HepG2 (cell line): Measurements from ENCODE around the gene B3GNT9. TPM values are rescaled to one million over a fixed set of nuclear protein-coding genes. Genes with fewer than 3 reads are reported as not detected.

ENCODE experiments used
- ATM ChIP-seq: fragments of 450-650 bp; IDR thresholded peaks from 2 replicates; pipeline ENCODE4 v1.7.1; 2017; ENCODE audit warnings: mild to moderate bottlenecking, borderline replicate concordance
- BRCA1 ChIP-seq: sonication (generic); formaldehyde crosslinking; IDR thresholded peaks from 2 replicates; pipeline ENCODE4 v1.4.0; 2020; ENCODE audit warnings: missing genetic modification reagents
- FOXJ3 ChIP-seq: sonication (generic); formaldehyde crosslinking; IDR thresholded peaks from 2 replicates; pipeline ENCODE4 v1.4.0; 2020; ENCODE audit warnings: missing genetic modification reagents, mild to moderate bottlenecking, borderline replicate concordance
- KDM3A ChIP-seq: IDR thresholded peaks from 2 replicates; pipeline ENCODE4 v1.6.1; 2018; ENCODE audit warnings: low read depth, missing compliant biosample characterization
- KLF16 ChIP-seq, 2 experiments: sonication (generic) in 1 of 2; formaldehyde crosslinking in 1 of 2; IDR thresholded peaks; 2 replicates each; pipeline versions ENCODE4 v1.6.1 to v1.8.0; 2016 to 2023; ENCODE audit warnings: missing genetic modification reagents in 2 of 2, missing compliant biosample characterization in 1 of 2
- MAFF ChIP-seq: IDR thresholded peaks from 2 replicates; pipeline ENCODE4 v1.6.1; 2011; ENCODE audit warnings: low read depth, low read length, improper control_type of control experiment
- MEIS2 ChIP-seq: sonication (generic); formaldehyde crosslinking; IDR thresholded peaks from 2 replicates; pipeline ENCODE4 v1.9.0; 2021; ENCODE audit warnings: mild to moderate bottlenecking, missing genetic modification reagents
- NCOR1 ChIP-seq: fragments of 200-600 bp; sonication (generic); IDR thresholded peaks from 2 replicates; pipeline ENCODE4 v1.7.0; 2017; ENCODE audit warnings: antibody characterized with exemption, low read length, borderline replicate concordance
- PHF8 ChIP-seq: sonication (generic); formaldehyde crosslinking; IDR thresholded peaks from 2 replicates; pipeline ENCODE4 v1.5.0; 2020; ENCODE audit warnings: missing genetic modification reagents
- PRDM15 ChIP-seq: sonication (generic); formaldehyde crosslinking; IDR thresholded peaks from 2 replicates; pipeline ENCODE4 v1.4.0; 2020; ENCODE audit warnings: missing genetic modification reagents
- RBM39 ChIP-seq: fragments of 200-400 bp; formaldehyde crosslinking; IDR thresholded peaks from one replicate; pipeline ENCODE4 v1.6.1; 2018; ENCODE audit warnings: antibody characterized with exemption, mild to moderate bottlenecking, low read depth, low read length; ENCODE audit not compliant: poor library complexity, severe bottlenecking
- REL ChIP-seq: sonication (generic); formaldehyde crosslinking; conservative IDR thresholded peaks from 2 replicates; pipeline ENCODE4 v1.8.0; 2022; ENCODE audit warnings: mild to moderate bottlenecking, missing genetic modification reagents, moderate library complexity
- SIX4 ChIP-seq: sonication (generic); formaldehyde crosslinking; IDR thresholded peaks from 2 replicates; pipeline ENCODE4 v1.4.0; 2020; ENCODE audit warnings: missing genetic modification reagents
- SMC3 ChIP-seq: IDR thresholded peaks from 2 replicates; pipeline ENCODE4 v1.6.1; 2011; ENCODE audit warnings: low read length, improper control_type of control experiment
- ZBTB39 ChIP-seq: sonication (generic); formaldehyde crosslinking; IDR thresholded peaks from 2 replicates; pipeline ENCODE4 v1.5.0; 2020; ENCODE audit warnings: missing genetic modification reagents
- ZBTB7A ChIP-seq: sonication (generic); formaldehyde crosslinking; IDR thresholded peaks from 2 replicates; pipeline ENCODE4 v1.8.0; 2022; ENCODE audit warnings: mild to moderate bottlenecking, missing genetic modification reagents
- ZFAT ChIP-seq: sonication (generic); formaldehyde crosslinking; conservative IDR thresholded peaks from 2 replicates; pipeline ENCODE4 v1.8.1; 2023; ENCODE audit warnings: missing genetic modification reagents, inconsistent platforms
- ZNF460 ChIP-seq: sonication (generic); formaldehyde crosslinking; IDR thresholded peaks from 2 replicates; pipeline ENCODE4 v1.5.1; 2020; ENCODE audit warnings: missing genetic modification reagents, mild to moderate bottlenecking, borderline replicate concordance
- ZNF558 ChIP-seq: sonication (generic); formaldehyde crosslinking; IDR thresholded peaks from 2 replicates; pipeline ENCODE4 v1.9.0; 2022; ENCODE audit warnings: mild to moderate bottlenecking, missing genetic modification reagents, borderline replicate concordance
- ZNF607 ChIP-seq: sonication (generic); formaldehyde crosslinking; IDR thresholded peaks from 2 replicates; pipeline ENCODE4 v1.5.1; 2020; ENCODE audit warnings: missing genetic modification reagents, mild to moderate bottlenecking, borderline replicate concordance
- polyA plus RNA-seq, 8 experiments: library from polyadenylated mRNA; depleted of rRNA in 3 of 8; stranded (reverse) in 7 of 8; unstranded in 1 of 8; fragments of >200 nt; fragmentation: Illumina TruSeq in 4 of 8; extraction: Trizol in 4 of 8; gene quantifications; 2 replicates each; pipeline versions ENCODE4 v1.2.1 to v1.2.3, GENCODE V29; 2011 to 2016; ENCODE audit warnings: low read depth in 4 of 8, missing spikeins in 1 of 8, mixed read lengths in 1 of 8; ENCODE audit not compliant: insufficient read depth in 1 of 8
- total RNA-seq, 5 experiments: library from RNA; depleted of rRNA; stranded (reverse); fragments of >200 nt; fragmentation: Illumina TruSeq; extraction: Trizol; gene quantifications; 2 replicates each; pipeline ENCODE4 v1.2.3, GENCODE V29; 2016; ENCODE audit warnings: low read depth in 1 of 5
- TF ChIP-seq, protein P1 (sequence below): IDR thresholded peaks from 2 replicates; pipeline ENCODE4 v1.6.1; 2016; ENCODE audit warnings: missing compliant biosample characterization, missing genetic modification reagents, borderline replicate concordance
- TF ChIP-seq, protein P2 (sequence below): sonication (generic); formaldehyde crosslinking; IDR thresholded peaks from 2 replicates; pipeline ENCODE4 v1.8.0; 2022; ENCODE audit warnings: mild to moderate bottlenecking, missing genetic modification reagents, moderate library complexity

The B3GNT9 gene
- total and polyA plus RNA-seq, 2 of the 13 experiments (the other 11 are each of a cell fraction or from before 2014, with no cell fraction given), result 1.5 to 3.1 TPM

DNA sequence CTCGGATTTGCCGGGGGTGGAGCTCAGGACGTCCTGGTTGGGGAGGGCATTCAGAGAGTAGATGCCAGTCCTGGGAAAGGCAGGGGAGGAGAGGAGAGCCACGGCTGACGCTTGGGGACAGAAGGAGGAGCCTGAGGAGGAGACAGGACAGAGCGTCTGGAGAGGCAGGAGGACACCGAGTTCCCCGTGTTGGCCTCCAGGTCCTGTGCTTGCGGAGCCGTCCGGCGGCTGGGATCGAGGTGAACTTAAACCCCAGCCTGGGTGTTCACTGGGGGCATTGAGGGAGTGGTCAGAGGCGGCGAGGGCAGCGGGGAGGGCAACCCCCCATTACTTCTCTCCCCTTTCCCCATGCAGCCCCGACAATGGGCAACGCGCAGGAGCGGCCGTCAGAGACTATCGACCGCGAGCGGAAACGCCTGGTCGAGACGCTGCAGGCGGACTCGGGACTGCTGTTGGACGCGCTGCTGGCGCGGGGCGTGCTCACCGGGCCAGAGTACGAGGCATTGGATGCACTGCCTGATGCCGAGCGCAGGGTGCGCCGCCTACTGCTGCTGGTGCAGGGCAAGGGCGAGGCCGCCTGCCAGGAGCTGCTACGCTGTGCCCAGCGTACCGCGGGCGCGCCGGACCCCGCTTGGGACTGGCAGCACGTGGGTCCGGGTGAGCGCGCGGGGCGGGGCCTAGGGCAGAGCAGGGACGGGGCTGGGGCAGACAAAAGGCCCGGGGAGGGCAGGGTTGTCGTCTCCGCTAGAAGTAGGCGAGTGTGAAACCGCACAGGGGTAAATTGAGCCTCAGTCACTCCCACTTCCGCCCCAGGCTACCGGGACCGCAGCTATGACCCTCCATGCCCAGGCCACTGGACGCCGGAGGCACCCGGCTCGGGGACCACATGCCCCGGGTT is 23.3 kb upstream of the B3GNT9 start (continued):
- TF ChIP-seq KLF16 (CRISPR knock-in tag; IDR thresholded peaks at IDR 0.05) (peak in 1 of 2 experiments; percentile 74; a peak in 1 of 4 replicates), PHF8 (CRISPR knock-in tag) (peak; percentile 70), ZBTB7A (CRISPR knock-in tag) (peak; percentile 79; the same call in 1 of the 2 replicates), REL (CRISPR knock-in tag) (peak; percentile 94), MEIS2 (CRISPR knock-in tag) (peak; percentile 85; the same call in 1 of the 2 replicates), ZNF607 (CRISPR knock-in tag) (peak; percentile 83; the same call in 1 of the 2 replicates), NCOR1 (no peak), ZFAT (no peak), FOXJ3 (no peak), MAFF (no peak), ATM (no peak), ZNF460 (CRISPR knock-in tag) (no peak), PRDM15 (CRISPR knock-in tag) (no peak), ZNF558 (CRISPR knock-in tag) (peak; percentile 42; the same call in 1 of the 2 replicates), SMC3 (no peak), BRCA1 (CRISPR knock-in tag) (no peak), RBM39 (peak; percentile 78), KDM3A (CRISPR knock-in tag) (0 out of 2 replicates have a peak, but pooled peaks have one; percentile 84), SIX4 (CRISPR knock-in tag) (no peak; the same call in 1 of the 2 replicates), ZBTB39 (CRISPR knock-in tag) (0 out of 2 replicates have a peak, but pooled peaks have one; percentile 44)
- TF ChIP-seq, protein P1, sequence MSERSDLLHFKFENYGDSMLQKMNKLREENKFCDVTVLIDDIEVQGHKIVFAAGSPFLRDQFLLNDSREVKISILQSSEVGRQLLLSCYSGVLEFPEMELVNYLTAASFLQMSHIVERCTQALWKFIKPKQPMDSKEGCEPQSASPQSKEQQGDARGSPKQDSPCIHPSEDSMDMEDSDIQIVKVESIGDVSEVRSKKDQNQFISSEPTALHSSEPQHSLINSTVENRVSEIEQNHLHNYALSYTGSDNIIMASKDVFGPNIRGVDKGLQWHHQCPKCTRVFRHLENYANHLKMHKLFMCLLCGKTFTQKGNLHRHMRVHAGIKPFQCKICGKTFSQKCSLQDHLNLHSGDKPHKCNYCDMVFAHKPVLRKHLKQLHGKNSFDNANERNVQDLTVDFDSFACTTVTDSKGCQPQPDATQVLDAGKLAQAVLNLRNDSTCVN (CRISPR knock-in tag), result no peak
- TF ChIP-seq, protein P2, sequence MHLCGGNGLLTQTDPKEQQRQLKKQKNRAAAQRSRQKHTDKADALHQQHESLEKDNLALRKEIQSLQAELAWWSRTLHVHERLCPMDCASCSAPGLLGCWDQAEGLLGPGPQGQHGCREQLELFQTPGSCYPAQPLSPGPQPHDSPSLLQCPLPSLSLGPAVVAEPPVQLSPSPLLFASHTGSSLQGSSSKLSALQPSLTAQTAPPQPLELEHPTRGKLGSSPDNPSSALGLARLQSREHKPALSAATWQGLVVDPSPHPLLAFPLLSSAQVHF (CRISPR knock-in tag), result peak; percentile 93
